Glutamatergic neuron (in vitro differentiated cells): Measurements from ENCODE around the gene WASF3. TPM values are rescaled to one million over a fixed set of nuclear protein-coding genes. Genes with fewer than 3 reads are reported as not detected.

Experiments used
- DNase-seq: peaks from one replicate; pipeline ENCODE4 v3.0.0; 2022
- H3K27ac Mint-ChIP-seq: one replicate; pipeline ENCODE4 v1.8.0; 2020; ENCODE audit warnings: mild to moderate bottlenecking, mixed read lengths, inconsistent platforms; ENCODE audit not compliant: unreplicated experiment
- H3K27me3 Mint-ChIP-seq: one replicate; pipeline ENCODE4 v1.8.0; 2020; ENCODE audit warnings: mild to moderate bottlenecking, moderate library complexity, mixed read lengths, inconsistent platforms; ENCODE audit not compliant: unreplicated experiment
- H3K36me3 Mint-ChIP-seq: one replicate; pipeline ENCODE4 v1.8.0; 2020; ENCODE audit warnings: mild to moderate bottlenecking, mixed read lengths, inconsistent platforms; ENCODE audit not compliant: unreplicated experiment
- H3K4me1 Mint-ChIP-seq: one replicate; pipeline ENCODE4 v1.8.0; 2020; ENCODE audit warnings: mild to moderate bottlenecking, low read depth, mixed read lengths, inconsistent platforms; ENCODE audit not compliant: unreplicated experiment
- H3K4me3 Mint-ChIP-seq: one replicate; pipeline ENCODE4 v1.8.0; 2020; ENCODE audit warnings: mild to moderate bottlenecking, mixed read lengths, inconsistent platforms; ENCODE audit not compliant: unreplicated experiment
- H3K9me3 Mint-ChIP-seq: one replicate; pipeline ENCODE4 v1.8.0; 2020; ENCODE audit warnings: mild to moderate bottlenecking, moderate library complexity, mixed read lengths, inconsistent platforms; ENCODE audit not compliant: unreplicated experiment
- CTCF ChIP-seq: fragments of 200-600 bp; sonication (generic); IDR thresholded peaks from one replicate; pipeline ENCODE4 v1.5.0; 2021; ENCODE audit not compliant: partially characterized antibody, unreplicated experiment
- total RNA-seq: library from RNA; stranded (reverse); fragmentation: NEBNext Ultra II Directional; extraction: Animal tissue kit (Norgen Biotek cat#: 25700); gene quantifications from one replicate; pipeline ENCODE4 v1.2.1, GENCODE V29; 2021; ENCODE audit not compliant: unreplicated experiment

The WASF3 gene
- total RNA-seq, 1 donor from 2014 or later: 10.1 TPM

- H3K4me1 Mint-ChIP-seq: peaks cover 11% of the 10 kb centered on the region
- H3K36me3 Mint-ChIP-seq: peaks cover 4% of the 10 kb centered on the region
- peaks cover 2% of the 10 kb centered on the region for H3K27me3 Mint-ChIP-seq
- DNase-seq: no peak
- TF ChIP-seq CTCF: no peak
- peaks cover 2% of the 10 kb centered on the region for H3K9me3 Mint-ChIP-seq
- H3K4me3 Mint-ChIP-seq: no peak overlapping the region
- no peak overlapping the region for H3K27ac Mint-ChIP-seq
Measured at GRCh38 chr13:26517936-26518335, 39.5 kb upstream of the WASF3 start.

DNA sequence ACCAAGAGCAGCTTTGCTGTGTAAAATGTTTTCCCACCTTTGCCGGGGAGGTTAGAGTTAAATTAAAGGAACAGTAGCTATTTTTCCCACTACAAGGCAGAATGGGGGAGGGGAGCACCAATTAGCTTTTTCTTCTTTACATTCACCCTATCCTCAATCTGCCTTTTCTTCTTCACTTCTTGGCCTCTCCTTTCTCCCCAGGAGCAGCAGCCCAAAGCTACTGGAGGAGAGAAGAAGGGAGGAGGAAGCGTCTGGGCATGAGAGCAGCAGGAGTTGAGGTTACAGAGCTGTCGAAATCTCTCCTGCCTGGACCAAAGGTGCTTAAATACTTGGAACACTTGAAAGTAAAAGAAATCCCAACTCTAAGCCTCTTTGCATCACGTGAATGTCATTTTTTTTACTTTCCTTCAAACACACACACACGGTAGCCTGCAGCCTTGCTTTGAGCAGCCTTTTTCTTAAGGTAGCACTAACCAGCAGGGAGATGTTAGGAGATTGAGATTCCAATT lies 39.0 kb upstream of the WASF3 start:
- Mint-ChIP-seq H3K4me3 (no peak overlapping the region), H3K9me3 (peaks cover 2% of the 10 kb centered on the region), H3K27me3 (peaks cover 3% of the 10 kb centered on the region), H3K36me3 (no peaks in the 10 kb centered on the region), H3K27ac (no peak overlapping the region), H3K4me1 (peaks cover 11% of the 10 kb centered on the region)
- TF ChIP-seq CTCF: no peak
- DNase-seq: no peak

GRCh38 chr13:26522571-26522970 lies 34.9 kb upstream of the WASF3 start:
- peaks cover 10% of the 10 kb centered on the region for H3K4me1 Mint-ChIP-seq
- no peak for DNase-seq
- H3K27me3 Mint-ChIP-seq: peaks cover 1% of the 10 kb centered on the region
- H3K27ac Mint-ChIP-seq: no peak overlapping the region
- H3K4me3 Mint-ChIP-seq: no peak overlapping the region
- H3K9me3 Mint-ChIP-seq: peaks cover 2% of the 10 kb centered on the region
- TF ChIP-seq CTCF: no peak
- H3K36me3 Mint-ChIP-seq: no peaks in the 10 kb centered on the region

- peaks cover 9% of the 10 kb centered on the region for H3K4me1 Mint-ChIP-seq
- no peaks in the 10 kb centered on the region for H3K36me3 Mint-ChIP-seq
- peaks cover 2% of the 10 kb centered on the region for H3K9me3 Mint-ChIP-seq
- DNase-seq: no peak
- peaks cover 1% of the 10 kb centered on the region for H3K27me3 Mint-ChIP-seq
- TF ChIP-seq CTCF: no peak
- no peak overlapping the region for H3K4me3 Mint-ChIP-seq
- H3K27ac Mint-ChIP-seq: no peak overlapping the region
Measured at GRCh38 chr13:26523007-26523406, 34.5 kb upstream of the WASF3 start.

GRCh38 chr13:26525528-26525927 lies 32.0 kb upstream of the WASF3 start:
- Mint-ChIP-seq H3K9me3 (peaks cover 2% of the 10 kb centered on the region), H3K4me1 (peaks cover 2% of the 10 kb centered on the region), H3K4me3 (no peak overlapping the region), H3K27ac (no peak overlapping the region), H3K36me3 (no peaks in the 10 kb centered on the region), H3K27me3 (peaks cover 1% of the 10 kb centered on the region)
- TF ChIP-seq CTCF: no peak
- DNase-seq: no peak
